Hepatocyte (in vitro differentiated cells): Measurements from ENCODE around the gene SPSB1. TPM values are rescaled to one million over a fixed set of nuclear protein-coding genes. Genes with fewer than 3 reads are reported as not detected.

Experiments
- DNase-seq: peaks from one replicate; pipeline ENCODE4 v3.0.0-alpha.2; 2016; ENCODE audit warnings: low spot score
- H2AFZ ChIP-seq: fragments of 200-600 bp; sonication (generic); 2 replicates; pipeline ENCODE4 v1.6.0; 2016; ENCODE audit warnings: antibody characterized with exemption, mild to moderate bottlenecking
- H3K27ac ChIP-seq: fragments of 200-600 bp; sonication (generic); 2 replicates; pipeline ENCODE4 v1.5.1; 2016; ENCODE audit warnings: mild to moderate bottlenecking
- H3K27me3 ChIP-seq: fragments of 200-600 bp; sonication (generic); 2 replicates; pipeline ENCODE4 v1.6.1; 2016
- H3K36me3 ChIP-seq: fragments of 200-600 bp; sonication (generic); replicated peaks from 2 replicates; pipeline ENCODE4 v1.5.1; 2016; ENCODE audit warnings: low read depth; ENCODE audit not compliant: insufficient read depth
- H3K4me1 ChIP-seq: fragments of 200-600 bp; sonication (generic); 2 replicates; pipeline ENCODE4 v1.5.1; 2016; ENCODE audit warnings: mild to moderate bottlenecking, moderate library complexity; ENCODE audit not compliant: insufficient read depth
- H3K4me2 ChIP-seq: fragments of 200-600 bp; sonication (generic); 2 replicates; pipeline ENCODE4 v1.6.0; 2016
- H3K4me3 ChIP-seq: fragments of 200-600 bp; sonication (generic); 2 replicates; pipeline ENCODE4 v1.5.1; 2016; ENCODE audit warnings: mild to moderate bottlenecking
- H3K79me2 ChIP-seq: fragments of 200-600 bp; sonication (generic); 2 replicates; pipeline ENCODE4 v1.6.0; 2017; ENCODE audit warnings: mild to moderate bottlenecking
- H3K9me2 ChIP-seq: fragments of 200-600 bp; sonication (generic); replicated peaks from 2 replicates; pipeline ENCODE4 v1.6.0; 2017; ENCODE audit warnings: mild to moderate bottlenecking; ENCODE audit not compliant: insufficient read depth
- H3K9me3 ChIP-seq: fragments of 200-600 bp; sonication (generic); 2 replicates; pipeline ENCODE4 v1.5.1; 2016; ENCODE audit warnings: low read depth, mild to moderate bottlenecking
- H4K20me1 ChIP-seq: fragments of 200-600 bp; sonication (generic); 2 replicates; pipeline ENCODE4 v1.6.0; 2016; ENCODE audit warnings: mild to moderate bottlenecking; ENCODE audit not compliant: insufficient read depth, poor library complexity, severe bottlenecking
- CTCF ChIP-seq: fragments of 200-600 bp; sonication (generic); IDR thresholded peaks from 2 replicates; pipeline ENCODE4 v1.5.1; 2016; ENCODE audit warnings: antibody characterized with exemption, mild to moderate bottlenecking; ENCODE audit not compliant: poor library complexity
- EZH2 ChIP-seq: fragments of 200-600 bp; sonication (generic); IDR thresholded peaks from 2 replicates; pipeline ENCODE4 v1.6.1; 2016; ENCODE audit warnings: antibody characterized with exemption, mild to moderate bottlenecking, borderline replicate concordance
- EZH2phosphoT487 ChIP-seq: fragments of 200-600 bp; sonication (generic); IDR thresholded peaks from one replicate; pipeline ENCODE4 v1.6.1; 2018; ENCODE audit warnings: antibody characterized with exemption, mild to moderate bottlenecking, low read depth, moderate library complexity; ENCODE audit not compliant: unreplicated experiment, severe bottlenecking
- WGBS: methylation state at CpG from one replicate; pipeline ENCODE4 v1.1.6; 2016; ENCODE audit warnings: low lambda C conversion rate; ENCODE audit errors: missing lambda C conversion rate; 5-methylcytosine and 5-hydroxymethylcytosine counted together
- polyA plus RNA-seq: library from polyadenylated mRNA; unstranded; fragments of >200 nt; fragmentation: Nextera tagmentation; extraction: Ambion mirVana; gene quantifications from 2 replicates; pipeline ENCODE4 v1.2.1, GENCODE V29; 2016
- total RNA-seq: library from RNA; depleted of rRNA; stranded (reverse); fragments of >200 nt; gene quantifications from 2 replicates; pipeline ENCODE4 v1.2.3, GENCODE V29; 2014

The SPSB1 gene
- total and polyA plus RNA-seq, 2 experiments from 2014 or later: 61.3 to 102 TPM

DNA sequence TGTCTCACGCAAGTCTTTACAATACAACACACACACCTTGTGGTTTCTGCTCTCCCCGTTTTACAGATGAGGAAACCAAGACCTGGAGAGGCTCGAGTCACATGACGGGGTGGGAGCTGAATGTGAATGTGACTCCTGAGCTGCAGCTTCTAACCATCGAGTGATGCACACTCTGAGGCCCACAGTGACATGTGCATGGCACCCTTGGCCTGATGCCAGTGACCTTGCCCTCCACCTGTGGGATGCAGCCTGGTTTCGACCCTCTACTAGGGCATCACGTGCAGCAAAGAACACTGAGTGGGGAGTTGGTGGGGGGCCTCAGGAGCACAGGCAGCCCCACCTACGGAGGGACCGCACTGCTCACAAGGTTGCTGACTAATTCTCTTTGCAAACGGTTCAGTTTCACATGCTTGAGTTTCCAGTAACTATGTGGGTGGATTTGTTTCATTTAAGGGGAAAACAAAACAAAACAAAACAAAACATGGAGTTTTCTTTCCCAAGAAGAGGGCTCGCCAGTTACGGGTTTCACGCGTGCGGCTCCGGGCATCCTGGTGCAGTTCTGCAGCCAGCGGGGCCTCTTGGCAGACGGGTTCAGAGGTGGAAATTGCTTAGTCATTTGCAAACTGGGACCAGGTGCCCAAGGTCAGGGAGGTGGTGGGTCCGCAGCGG is 22.9 kb downstream of the SPSB1 start:
- H3K9me3 ChIP-seq: no peaks in the 10 kb centered on the region
- H3K27ac ChIP-seq: peak overlapping the region; percentile 45
- no peak overlapping the region for H2AFZ ChIP-seq
- H3K79me2 ChIP-seq: peaks cover 99% of the 10 kb centered on the region
- H3K4me3 ChIP-seq: no peak overlapping the region
- no peak for DNase-seq
- H3K4me1 ChIP-seq: peaks cover 53% of the 10 kb centered on the region
- no peak overlapping the region for H3K4me2 ChIP-seq
- H3K9me2 ChIP-seq: no peaks in the 10 kb centered on the region
- peaks cover 90% of the 10 kb centered on the region for H4K20me1 ChIP-seq
- H3K36me3 ChIP-seq: no peaks in the 10 kb centered on the region
- 81% methylated on average over 20 of the region's 20 CpGs for WGBS
- no peak for TF ChIP-seq CTCF
- TF ChIP-seq EZH2: no peak
- no peak for TF ChIP-seq EZH2phosphoT487
- H3K27me3 ChIP-seq: no peaks in the 10 kb centered on the region

- H3K79me2 ChIP-seq: peaks cover 99% of the 10 kb centered on the region
- no peak for DNase-seq
- TF ChIP-seq EZH2 (no peak), CTCF (no peak), EZH2phosphoT487 (no peak)
- no peaks in the 10 kb centered on the region for H3K9me2 ChIP-seq
- H3K27me3 ChIP-seq: no peaks in the 10 kb centered on the region
- H3K4me1 ChIP-seq: peaks cover 51% of the 10 kb centered on the region
- peak overlapping the region; percentile 31 for H3K27ac ChIP-seq
- H3K36me3 ChIP-seq: no peaks in the 10 kb centered on the region
- 92% methylated on average over 7 of the region's 7 CpGs for WGBS
- H4K20me1 ChIP-seq: peaks cover 85% of the 10 kb centered on the region
- H3K4me2 ChIP-seq: no peak overlapping the region
- H3K4me3 ChIP-seq: no peak overlapping the region
- H3K9me3 ChIP-seq: no peaks in the 10 kb centered on the region
- no peak overlapping the region for H2AFZ ChIP-seq
Observed at GRCh38 chr1:9316080-9316444, 23.4 kb downstream of the SPSB1 start.

- Histone ChIP-seq H3K9me3 (no peaks in the 10 kb centered on the region), H3K9me2 (no peaks in the 10 kb centered on the region), H3K79me2 (peaks cover 97% of the 10 kb centered on the region), H3K4me2 (no peak overlapping the region), H3K27me3 (no peaks in the 10 kb centered on the region), H3K4me3 (no peak overlapping the region), H2AFZ (no peak overlapping the region), H4K20me1 (peaks cover 80% of the 10 kb centered on the region), H3K27ac (peak overlapping the region; percentile 77), H3K4me1 (peaks cover 51% of the 10 kb centered on the region), H3K36me3 (no peaks in the 10 kb centered on the region)
- over 99% methylated on average over 24 of the region's 24 CpGs for WGBS
- no peak for DNase-seq
- TF ChIP-seq EZH2 (no peak), CTCF (no peak), EZH2phosphoT487 (no peak)
Observed at GRCh38 chr1:9316512-9316911, 23.8 kb downstream of the SPSB1 start.
